Body of pancreas (tissue), 4 donors: ENCODE data around the gene SGMS1. TPM values are rescaled to one million over a fixed set of nuclear protein-coding genes. Genes with fewer than 3 reads are reported as not detected.
A peak's percentile ranks its signal among the peaks of the same experiment; 100 is the strongest.

Experiments used
- ATAC-seq: fragments of 150-250 bp; one replicate; pipeline ENCODE4 v1.9.1; 2016
- DNase-seq, 4 donors: peaks; one replicate each; pipeline ENCODE4 v3.0.0-alpha.2; 2019
- H3K27ac ChIP-seq, 4 donors: fragments of 200-600 bp; sonication (generic); 1 replicate in 3 of 4; 2 replicates in 1 of 4; pipeline versions ENCODE4 v1.5.1 to v1.6.1; 2016 to 2019; ENCODE audit warnings: mild to moderate bottlenecking in 1 of 4, mixed read lengths in 1 of 4, moderate library complexity in 1 of 4
- H3K27me3 ChIP-seq, 2 donors: fragments of 200-600 bp; sonication (generic); one replicate each; pipeline ENCODE4 v1.6.0; 2016; ENCODE audit warnings: mild to moderate bottlenecking in 1 of 2
- H3K36me3 ChIP-seq, 2 donors: fragments of 200-600 bp; sonication (generic); replicated peaks in 1 of 2; 2 replicates each; pipeline ENCODE4 v1.5.1; 2016; ENCODE audit warnings: low read depth in 2 of 2; ENCODE audit not compliant: insufficient read depth in 1 of 2
- H3K4me1 ChIP-seq: fragments of 200-600 bp; sonication (generic); one replicate; pipeline ENCODE4 v1.6.0; 2016
- H3K4me3 ChIP-seq, 2 donors: fragments of 200-600 bp; sonication (generic); 1 replicate in 1 of 2; 2 replicates in 1 of 2; pipeline ENCODE4 v1.5.1; 2016 to 2019
- H3K9me3 ChIP-seq, 3 donors: fragments of 200-600 bp; sonication (generic); 1 replicate in 2 of 3; 2 replicates in 1 of 3; pipeline ENCODE4 v1.5.1; 2016
- CTCF ChIP-seq, 7 experiments: fragments of 450-650 bp in 4 of 7; fragments of 200-600 bp in 3 of 7; sonication (generic) in 3 of 7; IDR thresholded peaks; one replicate each; pipeline ENCODE4 v1.5.1; 2016 to 2019; ENCODE audit warnings: antibody characterized with exemption in 7 of 7
- POLR2A ChIP-seq, 3 donors: fragments of 450-650 bp; IDR thresholded peaks; one replicate each; pipeline ENCODE4 v1.6.1; 2016; ENCODE audit warnings: antibody characterized with exemption in 3 of 3, mild to moderate bottlenecking in 2 of 3
- WGBS, 2 donors: methylation state at CpG; one replicate each; pipeline ENCODE4 v1.1.5; 2017; 5-methylcytosine and 5-hydroxymethylcytosine counted together
- intact Hi-C: fragments of 100-400 bp; cut with DNase I; formaldehyde crosslinking; loops from one replicate; pipeline ENCODE4 v1.15.1; 2023
- total RNA-seq, 2 donors: library from RNA; depleted of rRNA; stranded (reverse); fragments of >200 nt; gene quantifications; one replicate each; pipeline ENCODE4 v1.1.0, GENCODE V29; 2016

SGMS1 gene
- total RNA-seq, 2 donors from 2014 or later, result 46.2 to 68.9 TPM

GRCh38 chr10:50563906-50564305 lies 59.9 kb downstream of the SGMS1 start:
- 36 to 41% methylated on average over 5 of the region's 5 CpGs for WGBS, 2 donors
- Histone ChIP-seq H3K4me3 (no peak overlapping the region), H3K36me3 (no peaks in the 10 kb centered on the region), H3K27me3 (no peaks in the 10 kb centered on the region), H3K9me3 (no peaks in the 10 kb centered on the region), H3K27ac (peak overlapping the region; percentile 6 to 35 (median 28)), H3K4me1 (peaks cover 49% of the 10 kb centered on the region)
- peak; percentile 35 to 64 (median 54) for DNase-seq
- peak in 1 of 7 experiments; percentile 4 for TF ChIP-seq CTCF (IDR thresholded peaks at IDR 0.05)
- no peak for TF ChIP-seq POLR2A (IDR thresholded peaks at IDR 0.05)
- ATAC-seq, result peak; percentile 65
- intact Hi-C loops, result loop anchor here (5.0 kb wide), 1 partner anchor 58 kb away; the partner anchor contains the start of gene SGMS1

- WGBS, 2 donors, result 34 to 38% methylated on average over 2 of the region's 2 CpGs
- no peaks in the 10 kb centered on the region for H3K27me3 ChIP-seq
- peak in 2 of 4 donors; percentile 36 to 48 for DNase-seq
- H3K27ac ChIP-seq, result peak overlapping the region; percentile 16 to 61 (median 36)
- ATAC-seq, result peak; percentile 79
- H3K4me3 ChIP-seq, result no peak overlapping the region
- no peaks in the 10 kb centered on the region for H3K36me3 ChIP-seq
- TF ChIP-seq POLR2A (IDR thresholded peaks at IDR 0.05), result no peak
- peak; percentile 28 to 78 (median 65) for TF ChIP-seq CTCF (IDR thresholded peaks at IDR 0.05)
- H3K9me3 ChIP-seq, result no peaks in the 10 kb centered on the region
- peaks cover 53% of the 10 kb centered on the region for H3K4me1 ChIP-seq
- intact Hi-C loops, result loop anchor here (5.0 kb wide), 1 partner anchor 60 kb away; the partner anchor contains the start of gene SGMS1
These were observed 61.9 kb downstream of the SGMS1 start for GRCh38 chr10:50561816-50562215.

GRCh38 chr10:50561266-50561665 lies 62.5 kb downstream of the SGMS1 start:
- Histone ChIP-seq H3K4me3 (no peak overlapping the region), H3K27me3 (no peaks in the 10 kb centered on the region), H3K27ac (peak overlapping the region; percentile 27 to 61 (median 39)), H3K4me1 (peaks cover 51% of the 10 kb centered on the region), H3K9me3 (no peaks in the 10 kb centered on the region), H3K36me3 (no peaks in the 10 kb centered on the region)
- ATAC-seq (peak; percentile 62), DNase-seq (peak in 2 of 4 donors; percentile 15 to 49)
- 19 to 21% methylated on average over 5 of the region's 5 CpGs for WGBS, 2 donors
- intact Hi-C loops, result loop anchor here (5.0 kb wide), 1 partner anchor 61 kb away; the partner anchor contains the start of gene SGMS1
- no peak for TF ChIP-seq POLR2A (IDR thresholded peaks at IDR 0.05)
- TF ChIP-seq CTCF (IDR thresholded peaks at IDR 0.05), result no peak

GRCh38 chr10:50560370-50560769 lies 63.4 kb downstream of the SGMS1 start:
- DNase-seq, result no peak
- Histone ChIP-seq H3K9me3 (no peaks in the 10 kb centered on the region), H3K27me3 (no peaks in the 10 kb centered on the region), H3K27ac (peak overlapping the region in 2 of 4 donors; percentile 27 to 61), H3K36me3 (no peaks in the 10 kb centered on the region), H3K4me3 (no peak overlapping the region), H3K4me1 (peaks cover 54% of the 10 kb centered on the region)
- WGBS, 2 donors, result 46 to 48% methylated on average over 1 of the region's 1 CpG
- no peak for ATAC-seq
- TF ChIP-seq POLR2A (IDR thresholded peaks at IDR 0.05), result no peak
- TF ChIP-seq CTCF (IDR thresholded peaks at IDR 0.05), result no peak
- intact Hi-C loops, result loop anchor here (5.0 kb wide), 1 partner anchor 62 kb away; the partner anchor contains the start of gene SGMS1

GRCh38 chr10:50558371-50558770 lies 65.4 kb downstream of the SGMS1 start:
- WGBS, 2 donors, result 20 to 30% methylated on average over 5 of the region's 5 CpGs
- Histone ChIP-seq H3K4me3 (no peak overlapping the region), H3K27me3 (no peaks in the 10 kb centered on the region), H3K9me3 (no peaks in the 10 kb centered on the region), H3K4me1 (peaks cover 60% of the 10 kb centered on the region), H3K36me3 (no peaks in the 10 kb centered on the region), H3K27ac (peak overlapping the region in 1 of 4 donors; percentile 38)
- TF ChIP-seq CTCF (IDR thresholded peaks at IDR 0.05) (no peak), POLR2A (IDR thresholded peaks at IDR 0.05) (no peak)
- DNase-seq, result peak in 2 of 4 donors; percentile 19 to 41
- intact Hi-C loops, result no loop called here
- ATAC-seq, result peak; percentile 24
